ENCODE results near the gene FOXO4. TPM values are rescaled to one million over a fixed set of nuclear protein-coding genes. Genes with fewer than 3 reads are reported as not detected.

Gene FOXO4
- polyA plus RNA-seq, 2 of the 4 experiments (the other 2 are of a cell fraction): 1.0 to 2.3 TPM

GRCh38 chrX:71118985-71119535 lies 23.4 kb downstream of the FOXO4 start:
- ATAC-seq: peak; percentile 45 to 60; a peak in 4 of 6 replicates
- Histone ChIP-seq H3K4me1 (peaks cover 8% of the 10 kb centered on the region; the same call in 2 of the 3 replicates), H3K27ac (peak overlapping the region; percentile 98 to 99), H3K9me3 (no peaks in the 10 kb centered on the region), H3K4me2 (peak overlapping the region; percentile 96), H3K4me3 (peak overlapping the region; percentile 88)
- ChIA-PET POLR2A (interaction anchor here (0.7 to 1.9 kb wide), 7 partner anchors 8 to 247 kb away, joined by 3 to 15 read pairs (median 8); partner anchors contain the start of genes NONO, SNX12 and TAF1), CTCF (interaction anchor here (1.0 to 4.6 kb wide), 5 partner anchors 11 to 115 kb away, joined by 3 to 25 read pairs (median 3); no protein-coding TSS in a partner anchor)
- no peak for DNase-seq (ENCODE audit: low read depth in 1 of 2, low spot score in 1 of 2)
- TF ChIP-seq HOXB13 (CRISPR knock-in tag; IDR thresholded peaks at IDR 0.05; ENCODE audit: low read depth): no peak
- TF ChIP-seq JUNB (IDR thresholded peaks at IDR 0.05): no peak
- FAIRE-seq: no peak
- WGBS (ENCODE audit: missing lambda C conversion rate): 20% methylated on average over 14 of the region's 17 CpGs

DNA sequence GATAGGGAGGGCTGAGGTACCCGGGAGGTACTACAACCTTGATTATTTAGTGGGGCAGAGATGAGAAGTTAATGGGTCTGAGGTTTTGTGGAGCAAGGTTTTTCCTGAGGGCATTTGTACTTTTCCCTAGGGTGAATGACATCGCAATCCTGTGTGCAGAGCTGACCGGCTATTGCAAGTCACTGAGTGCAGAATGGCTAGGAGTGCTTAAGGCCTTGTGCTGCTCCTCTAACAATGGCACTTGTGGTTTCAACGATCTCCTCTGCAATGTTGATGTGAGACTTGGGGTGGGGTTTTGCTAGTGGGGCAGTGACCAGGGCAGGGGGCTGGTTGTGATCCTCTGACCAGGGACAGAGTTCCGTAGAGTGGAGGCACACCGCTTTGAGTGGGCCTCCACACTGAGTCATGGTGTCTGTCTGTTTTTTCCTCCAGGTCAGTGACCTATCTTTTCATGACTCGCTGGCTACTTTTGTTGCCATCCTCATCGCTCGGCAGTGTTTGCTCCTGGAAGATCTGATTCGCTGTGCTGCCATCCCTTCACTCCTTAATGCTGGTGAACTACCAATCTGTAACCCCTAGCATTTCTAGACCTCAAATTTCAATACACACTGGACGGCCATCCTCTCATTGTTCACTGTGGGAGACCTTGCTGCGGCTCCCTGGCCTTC lies 32.6 kb downstream of the FOXO4 start:
- Histone ChIP-seq H3K4me2 (no peak overlapping the region), H3K27ac (no peak overlapping the region), H3K9me3 (no peaks in the 10 kb centered on the region), H3K4me3 (no peak overlapping the region), H3K4me1 (no peaks in the 10 kb centered on the region; the same call in 2 of the 3 replicates)
- DNase-seq (ENCODE audit: low read depth in 1 of 2, low spot score in 1 of 2): peak in 1 of 2 experiments; percentile 14
- POLR2A ChIA-PET: no interaction called here
- FAIRE-seq: no peak
- 65% methylated on average over 12 of the region's 12 CpGs for WGBS (ENCODE audit: missing lambda C conversion rate)
- TF ChIP-seq RAD21 (conservative IDR thresholded peaks at IDR 0.05 in 1 of 2, IDR thresholded peaks at IDR 0.05 in 1 of 2) (no peak), SREBF2 (IDR thresholded peaks at IDR 0.05) (no peak), ZNF302 (CRISPR knock-in tag; IDR thresholded peaks at IDR 0.05) (no peak), CBX2 (IDR thresholded peaks at IDR 0.05; ENCODE audit: borderline replicate concordance, low read depth) (no peak), POLR2A (IDR thresholded peaks at IDR 0.05; ENCODE audit: low read length) (no peak), HOXB5 (CRISPR knock-in tag; IDR thresholded peaks at IDR 0.05) (no peak), RFX5 (IDR thresholded peaks at IDR 0.05) (no peak)
- CTCF ChIA-PET: interaction anchor here (0.7 to 3.8 kb wide), 18 partner anchors 9 to 132 kb away, joined by 3 to 25 read pairs (median 4); partner anchors contain the start of genes CXorf65, IL2RG and MED12
- ATAC-seq: peak; percentile 18 to 35; a peak in 4 of 6 replicates

GRCh38 chrX:71128915-71129765 lies 33.5 kb downstream of the FOXO4 start:
- Histone ChIP-seq H3K4me2 (no peak overlapping the region), H3K4me1 (no peaks in the 10 kb centered on the region; the same call in 2 of the 3 replicates), H3K27ac (no peak overlapping the region), H3K9me3 (no peaks in the 10 kb centered on the region), H3K4me3 (no peak overlapping the region)
- DNase-seq (ENCODE audit: low read depth in 1 of 2, low spot score in 1 of 2) (peak; percentile 52 to 64), FAIRE-seq (peak; percentile 79), ATAC-seq (peak; percentile 92 to 96)
- ChIA-PET POLR2A (no interaction called here), CTCF (interaction anchor here (0.5 to 3.8 kb wide), 23 partner anchors 10 to 148 kb away, joined by 3 to 25 read pairs (median 4); partner anchors contain the start of genes CXorf65, IL2RG and MED12)
- WGBS (ENCODE audit: missing lambda C conversion rate): 35% methylated on average over 17 of the region's 18 CpGs
- TF ChIP-seq BHLHE40 (IDR thresholded peaks at IDR 0.05; ENCODE audit: low read depth, low read length) (no peak), ZNF302 (CRISPR knock-in tag; IDR thresholded peaks at IDR 0.05) (no peak), SMC3 (IDR thresholded peaks at IDR 0.05) (peak; percentile 66), RAD21 (conservative IDR thresholded peaks at IDR 0.05 in 1 of 2, IDR thresholded peaks at IDR 0.05 in 1 of 2) (peak; percentile 56 to 66)
- TF ChIP-seq, protein P1, sequence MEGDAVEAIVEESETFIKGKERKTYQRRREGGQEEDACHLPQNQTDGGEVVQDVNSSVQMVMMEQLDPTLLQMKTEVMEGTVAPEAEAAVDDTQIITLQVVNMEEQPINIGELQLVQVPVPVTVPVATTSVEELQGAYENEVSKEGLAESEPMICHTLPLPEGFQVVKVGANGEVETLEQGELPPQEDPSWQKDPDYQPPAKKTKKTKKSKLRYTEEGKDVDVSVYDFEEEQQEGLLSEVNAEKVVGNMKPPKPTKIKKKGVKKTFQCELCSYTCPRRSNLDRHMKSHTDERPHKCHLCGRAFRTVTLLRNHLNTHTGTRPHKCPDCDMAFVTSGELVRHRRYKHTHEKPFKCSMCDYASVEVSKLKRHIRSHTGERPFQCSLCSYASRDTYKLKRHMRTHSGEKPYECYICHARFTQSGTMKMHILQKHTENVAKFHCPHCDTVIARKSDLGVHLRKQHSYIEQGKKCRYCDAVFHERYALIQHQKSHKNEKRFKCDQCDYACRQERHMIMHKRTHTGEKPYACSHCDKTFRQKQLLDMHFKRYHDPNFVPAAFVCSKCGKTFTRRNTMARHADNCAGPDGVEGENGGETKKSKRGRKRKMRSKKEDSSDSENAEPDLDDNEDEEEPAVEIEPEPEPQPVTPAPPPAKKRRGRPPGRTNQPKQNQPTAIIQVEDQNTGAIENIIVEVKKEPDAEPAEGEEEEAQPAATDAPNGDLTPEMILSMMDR (IDR thresholded peaks at IDR 0.05): peak; percentile 64

GRCh38 chrX:71131510-71131909 lies 35.9 kb downstream of the FOXO4 start:
- no peak for ATAC-seq
- H3K9me3 ChIP-seq: no peaks in the 10 kb centered on the region
- CTCF ChIA-PET: interaction anchor here (0.6 to 3.8 kb wide), 4 partner anchors 12 to 134 kb away, joined by 3 to 25 read pairs (median 4); partner anchors contain the start of gene MED12

More at GRCh38 chrX:71131510-71131909, 35.9 kb downstream of the FOXO4 start:
- TF ChIP-seq, protein P2, sequence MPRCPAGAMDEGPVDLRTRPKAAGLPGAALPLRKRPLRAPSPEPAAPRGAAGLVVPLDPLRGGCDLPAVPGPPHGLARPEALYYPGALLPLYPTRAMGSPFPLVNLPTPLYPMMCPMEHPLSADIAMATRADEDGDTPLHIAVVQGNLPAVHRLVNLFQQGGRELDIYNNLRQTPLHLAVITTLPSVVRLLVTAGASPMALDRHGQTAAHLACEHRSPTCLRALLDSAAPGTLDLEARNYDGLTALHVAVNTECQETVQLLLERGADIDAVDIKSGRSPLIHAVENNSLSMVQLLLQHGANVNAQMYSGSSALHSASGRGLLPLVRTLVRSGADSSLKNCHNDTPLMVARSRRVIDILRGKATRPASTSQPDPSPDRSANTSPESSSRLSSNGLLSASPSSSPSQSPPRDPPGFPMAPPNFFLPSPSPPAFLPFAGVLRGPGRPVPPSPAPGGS (IDR thresholded peaks at IDR 0.05): no peak
- TF ChIP-seq HOXB13 (CRISPR knock-in tag; IDR thresholded peaks at IDR 0.05; ENCODE audit: low read depth) (no peak), ESRRA (IDR thresholded peaks at IDR 0.05; ENCODE audit: borderline replicate concordance, low read length) (no peak), CBX2 (IDR thresholded peaks at IDR 0.05; ENCODE audit: borderline replicate concordance, low read depth) (no peak), MAZ (IDR thresholded peaks at IDR 0.05; ENCODE audit: borderline replicate concordance, low read depth, low read length) (no peak), REST (IDR thresholded peaks at IDR 0.05) (no peak)
- Histone ChIP-seq H3K4me2 (no peak overlapping the region), H3K27ac (no peak overlapping the region), H3K4me1 (no peaks in the 10 kb centered on the region; the same call in 2 of the 3 replicates), H3K4me3 (no peak overlapping the region)
- FAIRE-seq: no peak
- DNase-seq (ENCODE audit: low read depth in 1 of 2, low spot score in 1 of 2): no peak
- 100% methylated on average over 4 of the region's 4 CpGs for WGBS (ENCODE audit: missing lambda C conversion rate)
- POLR2A ChIA-PET: no interaction called here

Data from A549 (cell line).